Bronchial epithelial cell (primary cell): ENCODE results near the gene DYNC1LI2. TPM values are rescaled to one million over a fixed set of nuclear protein-coding genes. Genes with fewer than 3 reads are reported as not detected.
"Not testable (repeated sequence)": the region's sequence is repeated elsewhere in the genome, so short reads cannot be mapped to it uniquely, and the experiment has no call there.

Experiments used
- DNase-seq: peaks from one replicate; pipeline ENCODE4 v3.0.0-alpha.2; 2010; ENCODE audit warnings: low read depth
- FAIRE-seq: peaks from 2 replicates; lab custom pipeline; 2011; peaks lifted over from hg19 to GRCh38; lab: Jason Lieb, UNC
- H3K27me3 ChIP-seq: 2 replicates; pipeline ENCODE4 v1.5.1; 2011; ENCODE audit warnings: low read length; ENCODE audit not compliant: control insufficient read depth, insufficient read depth
- H3K36me3 ChIP-seq: 2 replicates; pipeline ENCODE4 v1.5.1; 2011; ENCODE audit warnings: low read length; ENCODE audit not compliant: control insufficient read depth, insufficient read depth
- H3K4me3 ChIP-seq: 2 replicates; pipeline ENCODE4 v1.5.1; 2011; ENCODE audit warnings: mild to moderate bottlenecking, low read depth, low read length, control low read depth
- total RNA-seq: library from RNA; depleted of rRNA; stranded (reverse); fragments of >200 nt; gene quantifications from 2 replicates; pipeline ENCODE4 v1.2.1, GENCODE V29; 2014
- TF ChIP-seq, protein P1 (sequence below): IDR thresholded peaks from 2 replicates; pipeline ENCODE4 v1.5.1; 2011; ENCODE audit warnings: mild to moderate bottlenecking, moderate library complexity, low read length, control low read depth, inconsistent platforms; ENCODE audit not compliant: insufficient read depth, severe bottlenecking

The DYNC1LI2 gene
- total RNA-seq, 1 donor from 2014 or later = 138 TPM

DNA sequence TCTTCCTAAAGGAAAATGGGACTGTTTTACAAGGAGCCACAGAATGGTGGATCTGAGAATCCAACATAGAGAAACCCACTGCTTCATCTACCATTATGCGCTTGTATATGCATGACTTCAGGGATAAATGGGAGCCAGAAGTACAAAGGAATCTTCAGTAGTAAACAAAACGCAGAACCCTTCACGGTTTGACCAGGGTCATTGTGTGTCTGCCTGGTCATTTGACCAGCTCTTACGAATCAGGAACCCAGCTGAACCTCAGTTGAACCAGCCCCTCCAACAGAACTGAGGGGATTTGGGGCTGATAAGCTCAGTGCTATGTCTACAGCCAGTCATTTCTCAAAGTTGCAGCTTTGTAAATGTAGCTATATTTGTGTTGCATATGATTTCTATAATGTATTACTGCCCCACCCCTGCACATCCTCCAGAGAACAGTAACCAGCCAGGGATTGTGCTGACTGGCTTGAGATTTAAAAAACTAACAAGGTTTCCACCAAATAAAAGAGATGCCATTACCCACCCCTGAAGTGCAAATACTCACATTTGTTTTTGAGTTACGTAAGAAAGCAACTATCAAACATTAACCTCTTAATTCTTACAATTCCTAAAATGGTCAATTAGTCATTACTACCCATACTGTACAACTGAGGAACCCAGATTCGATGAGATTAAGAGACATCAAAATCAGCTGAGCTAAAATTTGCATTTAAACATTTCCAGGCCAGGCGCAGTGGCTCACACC, 61.1 kb downstream of the DYNC1LI2 start:
- H3K36me3 ChIP-seq = no peaks in the 10 kb centered on the region
- H3K27me3 ChIP-seq = no peaks in the 10 kb centered on the region
- no peak for DNase-seq
- no peak overlapping the region for H3K4me3 ChIP-seq
- no peak for FAIRE-seq
- TF ChIP-seq, protein P1, sequence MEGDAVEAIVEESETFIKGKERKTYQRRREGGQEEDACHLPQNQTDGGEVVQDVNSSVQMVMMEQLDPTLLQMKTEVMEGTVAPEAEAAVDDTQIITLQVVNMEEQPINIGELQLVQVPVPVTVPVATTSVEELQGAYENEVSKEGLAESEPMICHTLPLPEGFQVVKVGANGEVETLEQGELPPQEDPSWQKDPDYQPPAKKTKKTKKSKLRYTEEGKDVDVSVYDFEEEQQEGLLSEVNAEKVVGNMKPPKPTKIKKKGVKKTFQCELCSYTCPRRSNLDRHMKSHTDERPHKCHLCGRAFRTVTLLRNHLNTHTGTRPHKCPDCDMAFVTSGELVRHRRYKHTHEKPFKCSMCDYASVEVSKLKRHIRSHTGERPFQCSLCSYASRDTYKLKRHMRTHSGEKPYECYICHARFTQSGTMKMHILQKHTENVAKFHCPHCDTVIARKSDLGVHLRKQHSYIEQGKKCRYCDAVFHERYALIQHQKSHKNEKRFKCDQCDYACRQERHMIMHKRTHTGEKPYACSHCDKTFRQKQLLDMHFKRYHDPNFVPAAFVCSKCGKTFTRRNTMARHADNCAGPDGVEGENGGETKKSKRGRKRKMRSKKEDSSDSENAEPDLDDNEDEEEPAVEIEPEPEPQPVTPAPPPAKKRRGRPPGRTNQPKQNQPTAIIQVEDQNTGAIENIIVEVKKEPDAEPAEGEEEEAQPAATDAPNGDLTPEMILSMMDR = no peak

GRCh38 chr16:66689282-66689681, 62.1 kb downstream of the DYNC1LI2 start:
- H3K36me3 ChIP-seq = no peaks in the 10 kb centered on the region
- no peaks in the 10 kb centered on the region for H3K27me3 ChIP-seq
- TF ChIP-seq, protein P1 = no peak
- DNase-seq (no peak), FAIRE-seq (no peak)
- H3K4me3 ChIP-seq = no peak overlapping the region

DNA sequence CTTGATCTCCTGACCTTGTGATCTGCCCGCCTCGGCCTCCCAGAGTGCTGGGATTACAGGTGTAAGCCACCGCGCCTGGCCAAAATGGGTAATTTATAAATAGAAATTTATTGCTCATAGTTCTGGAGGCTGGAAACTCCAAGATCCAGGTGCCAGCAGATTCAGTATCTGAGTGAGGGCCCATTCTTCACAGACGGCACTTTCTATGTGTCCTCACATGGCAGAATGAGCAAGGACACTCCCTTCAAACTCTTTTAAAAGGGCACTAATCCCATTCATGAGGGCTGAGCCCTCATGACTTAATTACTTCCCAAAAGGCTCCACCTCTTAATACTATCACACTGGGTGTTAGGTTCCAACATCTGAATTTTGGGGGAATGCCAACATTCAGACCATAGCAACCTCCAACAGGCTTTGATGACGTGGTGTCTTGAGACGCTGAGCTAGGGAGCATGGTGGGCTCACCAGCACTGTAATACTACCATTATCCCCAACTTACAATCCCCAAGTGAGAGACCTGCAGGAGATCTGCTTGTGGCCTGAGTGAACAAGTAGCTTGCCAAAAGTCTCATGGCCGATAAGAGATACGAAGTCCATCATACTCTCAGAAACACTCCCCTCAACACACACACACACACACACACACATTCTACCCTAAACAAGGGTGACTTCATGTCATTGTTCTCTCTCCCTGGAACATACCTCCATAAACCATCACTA, 63.3 kb downstream of the DYNC1LI2 start:
- TF ChIP-seq, protein P1 = no peak
- peak; percentile 82 for FAIRE-seq
- H3K27me3 ChIP-seq = no peaks in the 10 kb centered on the region
- no peak for DNase-seq
- H3K4me3 ChIP-seq = no peak overlapping the region
- H3K36me3 ChIP-seq = no peaks in the 10 kb centered on the region

- not testable (repeated sequence) for FAIRE-seq, H3K27me3 ChIP-seq, H3K4me3 ChIP-seq, H3K36me3 ChIP-seq, DNase-seq
These were observed 65.8 kb downstream of the DYNC1LI2 start for GRCh38 chr16:66685501-66686115.

GRCh38 chr16:66682271-66682670, 69.1 kb downstream of the DYNC1LI2 start:
- DNase-seq (no peak), FAIRE-seq (no peak)
- Histone ChIP-seq H3K27me3 (no peaks in the 10 kb centered on the region), H3K4me3 (no peak overlapping the region), H3K36me3 (peaks cover 1% of the 10 kb centered on the region)
- TF ChIP-seq, protein P1 = no peak

GRCh38 chr16:66681676-66682075, 69.7 kb downstream of the DYNC1LI2 start:
- DNase-seq (peak; percentile 67), FAIRE-seq (no peak)
- peaks cover 1% of the 10 kb centered on the region for H3K36me3 ChIP-seq
- TF ChIP-seq, protein P1 = no peak
- no peaks in the 10 kb centered on the region for H3K27me3 ChIP-seq
- no peak overlapping the region for H3K4me3 ChIP-seq
